Neural progenitor cell (in vitro differentiated cells): ENCODE measurements around the gene BOD1L1.
A peak's percentile ranks its signal among the peaks of the same experiment; 100 is the strongest.

Experiments
- CTCF ChIP-seq: fragments of 200-600 bp; sonication (generic); IDR thresholded peaks from 2 replicates; pipeline ENCODE4 v1.5.1; 2017; ENCODE audit warnings: antibody characterized with exemption, mild to moderate bottlenecking
- EZH2 ChIP-seq: fragments of 200-600 bp; sonication (generic); IDR thresholded peaks from 2 replicates; pipeline ENCODE4 v1.6.1; 2017; ENCODE audit warnings: antibody characterized with exemption, mild to moderate bottlenecking, moderate library complexity
- EZH2phosphoT487 ChIP-seq: fragments of 200-600 bp; sonication (generic); IDR thresholded peaks from 2 replicates; pipeline ENCODE4 v1.6.1; 2017; ENCODE audit warnings: antibody characterized with exemption

GRCh38 chr4:13529128-13529919 lies 98.2 kb downstream of the BOD1L1 start:
- TF ChIP-seq CTCF (no peak), EZH2 (peak; percentile 97), EZH2phosphoT487 (peak; percentile 89)
